ENCODE measurements around the gene LRMDA.

Gene LRMDA

GRCh38 chr10:75847477-75847876 lies 416.1 kb downstream of the LRMDA start:
- no peaks in the 10 kb centered on the region for H3K27me3 ChIP-seq (ENCODE audit: low read length)
- no peaks in the 10 kb centered on the region; the same call in 1 of the 2 replicates for H3K9me3 ChIP-seq (ENCODE audit: insufficient read depth, low read length)
- no peak overlapping the region for H3K4me2 ChIP-seq (ENCODE audit: low read depth, low read length, poor library complexity, severe bottlenecking)
- TF ChIP-seq, protein P1, sequence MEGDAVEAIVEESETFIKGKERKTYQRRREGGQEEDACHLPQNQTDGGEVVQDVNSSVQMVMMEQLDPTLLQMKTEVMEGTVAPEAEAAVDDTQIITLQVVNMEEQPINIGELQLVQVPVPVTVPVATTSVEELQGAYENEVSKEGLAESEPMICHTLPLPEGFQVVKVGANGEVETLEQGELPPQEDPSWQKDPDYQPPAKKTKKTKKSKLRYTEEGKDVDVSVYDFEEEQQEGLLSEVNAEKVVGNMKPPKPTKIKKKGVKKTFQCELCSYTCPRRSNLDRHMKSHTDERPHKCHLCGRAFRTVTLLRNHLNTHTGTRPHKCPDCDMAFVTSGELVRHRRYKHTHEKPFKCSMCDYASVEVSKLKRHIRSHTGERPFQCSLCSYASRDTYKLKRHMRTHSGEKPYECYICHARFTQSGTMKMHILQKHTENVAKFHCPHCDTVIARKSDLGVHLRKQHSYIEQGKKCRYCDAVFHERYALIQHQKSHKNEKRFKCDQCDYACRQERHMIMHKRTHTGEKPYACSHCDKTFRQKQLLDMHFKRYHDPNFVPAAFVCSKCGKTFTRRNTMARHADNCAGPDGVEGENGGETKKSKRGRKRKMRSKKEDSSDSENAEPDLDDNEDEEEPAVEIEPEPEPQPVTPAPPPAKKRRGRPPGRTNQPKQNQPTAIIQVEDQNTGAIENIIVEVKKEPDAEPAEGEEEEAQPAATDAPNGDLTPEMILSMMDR (IDR thresholded peaks at IDR 0.05; ENCODE audit: insufficient read depth, low read length, poor library complexity, severe bottlenecking) = no peak
- no peak for TF ChIP-seq EZH2phosphoT487 (conservative IDR thresholded peaks at IDR 0.05; ENCODE audit: low read length)
- H3K27ac ChIP-seq (ENCODE audit: low read depth, low read length) = no peak overlapping the region
- H4K20me1 ChIP-seq (ENCODE audit: low read depth, low read length) = no peaks in the 10 kb centered on the region
- H2AFZ ChIP-seq (ENCODE audit: low read depth, low read length, severe bottlenecking) = no peak overlapping the region
- no peak overlapping the region for H3K9ac ChIP-seq (ENCODE audit: low read length)
- H3F3A ChIP-seq (ENCODE audit: insufficient read depth) = no peaks in the 10 kb centered on the region
- H3K36me3 ChIP-seq (ENCODE audit: low read length) = no peaks in the 10 kb centered on the region
- H3K4me3 ChIP-seq (ENCODE audit: insufficient read depth, low read length, poor library complexity, severe bottlenecking) = no peak overlapping the region
- no peaks in the 10 kb centered on the region for H3K9me2 ChIP-seq (replicated peaks; ENCODE audit: insufficient read depth, low read length)
- no peaks in the 10 kb centered on the region for H3K79me2 ChIP-seq (ENCODE audit: insufficient read depth, low read length)

DNA sequence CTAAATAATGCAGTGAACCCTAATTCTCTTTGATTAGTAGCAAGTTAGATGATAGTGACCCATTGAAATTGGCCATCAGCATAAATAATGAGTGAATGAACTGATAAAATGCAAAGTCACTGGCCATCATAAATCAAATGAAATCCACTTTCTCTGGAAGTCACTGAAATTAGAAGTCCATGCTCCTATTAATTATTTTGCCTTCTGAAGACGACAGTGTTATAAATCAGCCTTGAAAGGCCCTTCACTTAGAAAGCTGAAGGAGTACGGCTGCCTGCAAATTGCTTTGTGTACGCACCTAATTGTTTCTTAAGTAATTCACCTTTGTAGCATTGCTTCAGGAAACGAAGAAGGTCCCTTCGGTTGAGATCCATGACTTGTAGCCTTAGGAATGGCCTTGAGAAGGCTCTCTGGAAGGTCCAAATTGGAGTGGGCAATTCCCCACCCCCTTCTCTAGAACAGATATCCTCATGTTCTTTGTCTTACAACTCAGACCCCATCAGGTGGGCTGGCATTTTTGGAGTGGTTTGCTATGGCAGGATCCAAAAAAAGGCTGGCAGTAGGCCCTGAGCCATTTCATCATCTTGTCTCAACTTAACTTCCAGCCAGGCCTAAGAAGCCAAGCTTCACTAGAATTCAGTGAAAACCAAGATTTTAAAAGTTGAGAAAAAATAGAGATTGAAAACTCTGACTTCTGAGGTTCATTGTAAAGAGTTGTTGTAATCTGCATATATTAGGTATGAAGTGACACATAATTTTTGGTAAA lies 420.3 kb downstream of the LRMDA start:
- Histone ChIP-seq H3K36me3 (ENCODE audit: low read length) (no peaks in the 10 kb centered on the region), H3K79me2 (ENCODE audit: insufficient read depth, low read length) (no peaks in the 10 kb centered on the region), H3K9ac (ENCODE audit: low read length) (no peak overlapping the region), H3K27ac (ENCODE audit: low read depth, low read length) (no peak overlapping the region), H3K9me2 (replicated peaks; ENCODE audit: insufficient read depth, low read length) (no peaks in the 10 kb centered on the region), H3F3A (ENCODE audit: insufficient read depth) (no peaks in the 10 kb centered on the region), H3K4me3 (ENCODE audit: insufficient read depth, low read length, poor library complexity, severe bottlenecking) (no peak overlapping the region), H3K4me2 (ENCODE audit: low read depth, low read length, poor library complexity, severe bottlenecking) (no peak overlapping the region), H3K9me3 (ENCODE audit: insufficient read depth, low read length) (no peaks in the 10 kb centered on the region), H3K27me3 (ENCODE audit: low read length) (no peaks in the 10 kb centered on the region), H4K20me1 (ENCODE audit: low read depth, low read length) (no peaks in the 10 kb centered on the region), H2AFZ (ENCODE audit: low read depth, low read length, severe bottlenecking) (no peak overlapping the region)
- no peak for TF ChIP-seq EZH2phosphoT487 (conservative IDR thresholded peaks at IDR 0.05; ENCODE audit: low read length)
- TF ChIP-seq, protein P1 (IDR thresholded peaks at IDR 0.05; ENCODE audit: insufficient read depth, low read length, poor library complexity, severe bottlenecking) = no peak

DNA sequence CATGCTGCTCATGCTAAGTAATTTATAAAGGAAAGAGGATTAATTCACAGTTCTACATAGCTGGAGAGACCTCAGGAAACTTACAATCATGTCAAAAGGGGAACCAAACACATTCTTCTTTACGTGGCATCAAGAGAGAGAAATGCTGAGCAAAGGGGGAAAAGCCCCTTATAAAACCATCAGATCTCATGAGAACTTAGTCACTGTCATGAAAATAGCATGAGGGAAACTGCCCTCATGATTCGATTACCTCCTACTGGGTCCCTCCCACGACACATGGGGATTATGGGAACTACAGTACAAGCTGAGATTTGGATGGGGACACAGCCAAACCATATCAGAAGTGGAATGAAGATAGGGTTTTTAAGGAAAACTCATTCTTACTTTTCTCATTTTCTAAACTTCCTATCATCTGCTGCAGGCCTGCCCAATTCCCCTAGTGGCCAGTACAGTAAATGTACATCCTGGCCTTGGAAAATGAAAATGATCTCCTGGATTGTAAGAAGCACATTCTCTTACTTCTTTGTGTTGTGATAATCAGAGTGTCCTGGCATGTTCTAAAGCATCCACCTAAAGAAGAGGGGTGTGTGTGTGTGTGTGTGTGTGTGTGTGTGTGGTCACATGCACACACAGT lies 421.5 kb downstream of the LRMDA start:
- H2AFZ ChIP-seq (ENCODE audit: low read depth, low read length, severe bottlenecking) = no peak overlapping the region
- H3F3A ChIP-seq (ENCODE audit: insufficient read depth) = no peaks in the 10 kb centered on the region
- H3K9ac ChIP-seq (ENCODE audit: low read length) = no peak overlapping the region
- no peaks in the 10 kb centered on the region for H3K9me2 ChIP-seq (replicated peaks; ENCODE audit: insufficient read depth, low read length)
- TF ChIP-seq, protein P1 (IDR thresholded peaks at IDR 0.05; ENCODE audit: insufficient read depth, low read length, poor library complexity, severe bottlenecking) = no peak
- no peak for TF ChIP-seq EZH2phosphoT487 (conservative IDR thresholded peaks at IDR 0.05; ENCODE audit: low read length)
- H3K9me3 ChIP-seq (ENCODE audit: insufficient read depth, low read length) = no peaks in the 10 kb centered on the region
- H4K20me1 ChIP-seq (ENCODE audit: low read depth, low read length) = no peaks in the 10 kb centered on the region
- no peaks in the 10 kb centered on the region for H3K27me3 ChIP-seq (ENCODE audit: low read length)
- no peak overlapping the region for H3K4me2 ChIP-seq (ENCODE audit: low read depth, low read length, poor library complexity, severe bottlenecking)
- no peak overlapping the region for H3K4me3 ChIP-seq (ENCODE audit: insufficient read depth, low read length, poor library complexity, severe bottlenecking)
- H3K79me2 ChIP-seq (ENCODE audit: insufficient read depth, low read length) = no peaks in the 10 kb centered on the region
- H3K27ac ChIP-seq (ENCODE audit: low read depth, low read length) = no peak overlapping the region
- no peaks in the 10 kb centered on the region for H3K36me3 ChIP-seq (ENCODE audit: low read length)

Data from SU-DHL-6 (cell line).